Measurements from ENCODE around the gene TP53BP2.
A peak's percentile ranks its signal among the peaks of the same experiment; 100 is the strongest.
"Not testable (repeated sequence)": the region's sequence is repeated elsewhere in the genome, so short reads cannot be mapped to it uniquely, and the experiment has no call there.

Gene TP53BP2

DNA sequence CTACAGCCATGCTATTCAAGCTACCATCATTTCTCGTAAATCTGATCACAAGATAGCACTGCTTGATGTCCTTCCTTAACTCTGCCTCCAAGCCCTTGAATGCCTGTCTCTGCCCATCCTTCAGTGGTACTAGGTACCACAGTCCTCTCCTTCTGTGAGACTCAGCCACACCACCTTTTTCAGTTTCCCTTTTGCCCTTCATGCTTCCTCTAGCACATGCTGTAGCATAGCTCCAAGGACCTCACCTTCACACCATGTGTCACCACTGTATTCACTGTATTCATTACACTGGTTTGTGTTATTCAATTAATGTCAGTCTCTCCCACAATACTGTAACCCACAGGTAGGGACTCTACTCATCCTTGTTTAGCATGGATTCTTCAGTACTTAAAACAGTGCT is 8.0 kb upstream of the TP53BP2 start:
- no peak for DNase-seq (ENCODE audit: low spot score)

DNA sequence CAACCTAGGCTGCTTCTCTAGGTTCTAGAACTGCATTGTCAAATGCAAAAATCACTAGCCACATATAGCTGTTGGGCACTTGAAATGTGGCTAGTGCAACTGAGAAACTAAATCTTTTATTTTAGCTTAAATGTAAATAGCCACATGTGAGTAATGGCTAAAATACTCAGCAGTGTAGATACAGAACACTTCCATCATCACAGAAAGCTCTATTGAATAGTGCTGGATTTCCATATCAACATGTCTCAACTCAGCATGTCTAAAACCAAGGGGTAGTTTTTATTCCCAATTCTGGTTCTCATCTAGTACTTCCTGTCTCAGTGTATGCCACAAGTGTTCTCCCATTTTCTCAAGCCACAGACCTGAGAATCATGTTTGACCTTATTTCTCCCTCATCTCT is 7.5 kb upstream of the TP53BP2 start:
- no peak for DNase-seq (ENCODE audit: low spot score)

- no peak for DNase-seq (ENCODE audit: low spot score)
Observed at GRCh38 chr1:223852337-223852736, 6.6 kb upstream of the TP53BP2 start.

- no peak for DNase-seq (ENCODE audit: low spot score)
Observed at GRCh38 chr1:223849352-223850254, 3.9 kb upstream of the TP53BP2 start.

GRCh38 chr1:223848536-223848935 is 2.8 kb upstream of the TP53BP2 start:
- DNase-seq (ENCODE audit: low spot score): no peak

DNA sequence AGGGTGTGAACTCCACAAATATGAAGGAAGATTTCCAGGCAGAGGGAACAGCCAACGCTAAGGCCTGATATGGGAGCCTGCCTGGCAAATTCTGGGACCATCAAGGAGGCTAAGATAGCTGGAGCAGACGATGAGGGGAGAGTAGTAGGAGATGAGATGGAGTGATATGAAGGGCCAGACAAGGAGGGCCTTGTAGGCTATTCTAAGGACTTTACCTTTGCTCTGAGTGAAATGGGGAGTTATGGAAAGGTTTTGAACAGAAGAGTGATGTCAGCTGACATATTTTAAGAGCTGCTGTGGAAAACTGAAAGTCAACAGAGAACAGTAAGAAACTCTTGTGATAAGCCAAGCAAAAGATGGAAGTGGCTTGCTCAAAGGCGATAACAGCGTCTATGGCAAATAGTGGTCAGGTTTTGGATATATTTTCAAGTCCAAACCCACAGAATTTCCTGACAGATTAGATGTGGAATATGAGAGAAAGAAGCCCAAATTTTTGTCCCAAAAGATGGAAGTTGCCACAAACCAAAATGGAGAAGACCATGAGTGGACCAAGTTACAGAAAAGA is 2.1 kb upstream of the TP53BP2 start:
- DNase-seq (ENCODE audit: low spot score): no peak

DNA sequence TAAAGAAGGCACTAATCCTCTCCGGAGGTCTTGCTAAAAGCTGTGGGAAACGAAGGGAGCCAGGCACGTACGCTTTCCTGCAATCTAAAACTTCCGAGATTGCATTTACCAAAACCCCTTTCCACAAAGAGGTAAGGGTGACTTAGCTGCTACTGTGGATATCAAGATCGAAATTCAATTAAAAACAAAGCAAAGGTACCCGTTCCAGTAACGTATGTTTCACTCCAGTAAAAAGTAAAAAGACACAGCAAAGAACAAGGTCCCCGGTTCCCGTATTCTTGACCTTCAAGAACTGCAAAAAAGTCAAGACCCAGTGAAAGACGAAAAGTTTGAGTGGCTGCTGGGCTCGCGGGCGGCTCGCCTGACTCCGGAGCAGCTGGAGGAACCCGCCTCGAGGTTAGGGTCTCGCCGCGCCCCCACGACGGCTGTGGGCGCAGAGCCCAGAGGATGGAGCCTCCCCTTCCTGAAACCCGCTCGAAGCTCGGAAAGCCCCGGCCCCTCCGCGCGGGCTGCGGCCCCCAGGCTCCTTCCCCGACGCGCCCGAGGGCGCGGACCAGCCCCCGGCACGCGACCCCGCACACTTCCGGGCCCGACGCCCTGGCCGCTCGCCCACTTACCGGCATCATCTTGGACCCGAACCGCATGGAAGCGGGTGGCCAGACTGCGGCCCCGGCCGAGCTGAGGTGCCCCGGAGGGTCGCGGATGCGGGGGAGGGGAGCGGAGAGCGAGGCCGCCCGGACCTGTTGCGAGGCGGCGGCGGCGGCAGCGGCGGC is 524 bp downstream of the TP53BP2 start:
- DNase-seq (ENCODE audit: low spot score): peak; percentile 41

DNA sequence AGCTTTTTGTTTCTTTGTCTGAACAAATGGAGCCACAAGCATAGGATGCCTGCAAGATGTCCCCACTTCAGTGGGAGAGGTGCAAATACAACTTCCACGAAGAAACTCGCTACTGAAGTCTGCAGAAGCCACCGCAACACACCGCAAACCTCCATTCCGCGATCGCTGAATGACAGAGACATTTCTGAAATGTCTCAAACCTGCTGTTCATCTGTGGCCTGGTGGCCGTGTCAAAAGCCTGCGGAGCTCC is 1.0 kb downstream of the TP53BP2 start:
- DNase-seq (ENCODE audit: low spot score): peak; percentile 79

DNA sequence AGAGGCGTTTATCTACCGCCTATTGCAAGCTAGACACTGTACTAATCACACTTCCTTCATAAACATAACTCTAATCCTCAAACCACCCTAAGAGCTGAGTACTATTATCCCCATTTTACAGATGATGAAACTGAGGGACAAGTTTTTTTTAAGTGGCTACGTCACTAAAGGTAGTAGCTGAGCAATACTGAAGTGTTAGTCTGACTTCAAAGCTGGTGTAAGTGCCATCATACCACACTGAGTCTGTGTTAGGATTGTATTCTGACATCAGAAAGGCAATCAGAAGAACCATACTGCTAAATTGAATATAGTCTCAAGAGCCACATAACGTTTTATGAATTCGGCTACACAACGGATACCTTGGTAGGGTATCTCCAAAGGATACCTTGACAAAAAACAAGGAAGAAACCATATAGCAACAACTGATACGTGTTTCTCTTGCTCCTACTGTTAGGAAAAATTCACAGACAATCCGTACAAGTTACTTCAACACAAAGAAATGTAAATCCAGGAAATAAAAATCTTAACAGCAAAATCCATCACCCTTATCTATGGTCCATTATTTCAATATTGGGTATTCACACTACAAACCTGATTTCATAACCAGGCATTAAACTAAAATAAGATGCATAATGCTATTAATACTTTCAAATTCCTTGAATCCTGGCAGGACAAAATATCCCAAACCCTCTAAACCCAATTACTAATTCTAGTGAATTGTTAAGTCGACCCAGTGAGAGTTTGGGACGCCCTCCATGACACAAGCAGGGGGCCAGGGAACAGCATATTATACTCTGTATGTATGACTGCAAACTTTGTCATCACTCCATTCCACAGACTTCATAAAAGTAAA is 1.6 kb downstream of the TP53BP2 start:
- peak; percentile 62 for DNase-seq (ENCODE audit: low spot score)

DNA sequence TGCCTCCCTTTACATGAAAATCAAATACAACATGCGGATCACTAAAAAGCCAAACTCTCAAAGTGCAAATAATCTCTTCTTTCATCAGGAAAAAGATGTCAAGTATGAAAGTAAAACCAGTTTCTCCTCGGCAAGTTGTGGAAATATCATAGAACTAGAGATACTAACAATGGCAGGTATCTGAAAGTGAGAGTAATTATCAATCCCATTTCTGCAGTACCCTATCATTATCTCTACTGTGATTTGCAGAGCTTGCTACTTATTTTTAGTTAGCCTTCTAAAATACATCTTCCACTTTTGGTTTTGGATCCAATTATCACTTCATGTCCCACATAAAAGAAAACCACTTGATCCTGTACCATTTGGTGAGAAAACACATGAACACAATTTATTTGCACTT is 3.0 kb downstream of the TP53BP2 start:
- no peak for DNase-seq (ENCODE audit: low spot score)

DNA sequence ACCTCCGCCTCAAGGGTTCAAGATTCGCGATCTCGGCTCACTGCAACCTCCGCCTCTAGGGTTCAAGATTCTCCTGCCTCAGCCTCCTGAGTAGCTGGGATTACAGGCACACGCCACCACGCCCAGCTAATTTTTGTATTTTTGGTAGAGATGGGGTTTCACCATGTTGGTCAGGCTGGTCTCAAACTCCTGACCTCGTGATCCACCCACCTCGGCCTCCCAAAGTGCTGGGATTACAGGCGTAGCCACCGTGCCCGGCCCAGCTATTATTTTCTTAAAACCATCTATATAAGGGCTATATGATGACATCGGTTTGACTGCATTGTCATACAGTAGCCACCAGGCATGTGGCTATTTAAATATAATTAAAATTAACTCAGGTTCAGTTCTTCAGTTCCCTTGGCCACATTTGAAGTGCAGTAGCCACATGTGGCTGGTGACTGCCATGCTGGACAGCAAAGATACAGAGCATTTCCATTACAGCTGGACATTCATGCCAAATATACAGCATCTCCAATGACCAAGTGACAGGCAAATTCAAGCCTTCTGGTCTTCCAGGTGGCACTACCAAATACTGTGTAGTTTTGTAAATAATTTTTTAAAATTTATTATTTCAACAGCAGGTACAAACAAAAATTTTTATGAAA is 3.6 kb downstream of the TP53BP2 start:
- not testable (repeated sequence) for DNase-seq (ENCODE audit: low spot score)

DNA sequence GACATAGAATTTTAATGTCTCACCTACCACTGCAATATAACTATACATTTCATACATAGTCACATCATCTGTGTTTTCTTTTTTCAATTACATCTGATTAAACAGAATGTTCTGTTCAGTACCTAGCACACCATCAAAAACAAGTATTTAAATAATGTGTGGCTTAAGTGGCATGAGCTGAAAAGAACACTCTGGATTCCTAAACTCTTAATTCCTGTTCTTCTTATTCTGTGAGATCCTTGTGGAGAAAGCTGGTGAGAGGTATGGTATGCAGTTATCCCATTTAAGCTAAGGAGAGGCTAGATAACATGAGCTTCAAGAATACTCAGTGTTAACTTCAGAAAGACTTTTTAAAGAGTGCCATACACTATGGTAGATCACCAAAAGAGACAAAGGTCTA is 5.5 kb downstream of the TP53BP2 start:
- DNase-seq (ENCODE audit: low spot score): no peak

GRCh38 chr1:223838125-223838854 is 7.5 kb downstream of the TP53BP2 start:
- no peak for DNase-seq (ENCODE audit: low spot score)

GRCh38 chr1:223837687-223838086 is 8.1 kb downstream of the TP53BP2 start:
- no peak for DNase-seq (ENCODE audit: low spot score)

DNA sequence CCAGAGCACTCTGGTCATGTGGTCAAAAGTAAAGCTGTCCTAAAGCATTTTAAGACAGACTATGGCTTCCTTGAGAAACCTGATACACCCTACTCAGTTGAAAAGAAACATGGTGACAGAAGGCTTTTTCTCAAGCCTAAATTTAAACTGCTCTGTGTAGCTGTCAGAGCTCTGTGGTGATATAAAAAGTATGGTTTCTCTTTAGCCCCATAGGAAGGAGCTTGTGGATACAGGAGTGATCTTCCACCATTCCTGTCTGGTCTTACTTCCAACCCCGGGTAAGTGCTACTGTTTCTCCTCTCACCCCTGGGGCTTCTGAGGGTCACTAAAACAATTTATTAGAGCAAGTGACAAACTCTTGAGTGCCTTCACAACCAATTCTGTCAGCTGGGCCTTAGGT is 8.5 kb downstream of the TP53BP2 start:
- DNase-seq (ENCODE audit: low spot score): no peak

DNA sequence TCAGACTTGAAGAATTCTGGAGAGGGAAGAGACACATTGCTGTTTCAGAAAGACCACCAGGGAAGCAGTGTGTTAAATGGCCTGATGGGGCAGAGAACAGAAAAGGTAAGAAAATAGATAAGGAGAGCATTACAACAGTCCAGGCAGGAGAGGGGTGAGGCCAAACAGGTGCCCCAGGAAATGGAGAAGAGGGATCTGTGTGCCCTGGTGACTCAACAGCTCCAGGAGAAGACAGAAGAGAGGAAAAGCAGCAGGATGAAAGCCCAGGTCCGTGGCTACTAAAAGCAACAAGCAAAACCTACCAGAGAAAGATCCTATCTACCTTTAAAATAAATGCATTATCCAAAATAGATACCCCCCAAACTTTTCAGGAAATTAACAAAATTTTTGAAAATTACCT is 9.2 kb downstream of the TP53BP2 start:
- DNase-seq (ENCODE audit: low spot score): no peak

GRCh38 chr1:223835754-223836153 is 10.0 kb downstream of the TP53BP2 start:
- no peak for DNase-seq (ENCODE audit: low spot score)

DNA sequence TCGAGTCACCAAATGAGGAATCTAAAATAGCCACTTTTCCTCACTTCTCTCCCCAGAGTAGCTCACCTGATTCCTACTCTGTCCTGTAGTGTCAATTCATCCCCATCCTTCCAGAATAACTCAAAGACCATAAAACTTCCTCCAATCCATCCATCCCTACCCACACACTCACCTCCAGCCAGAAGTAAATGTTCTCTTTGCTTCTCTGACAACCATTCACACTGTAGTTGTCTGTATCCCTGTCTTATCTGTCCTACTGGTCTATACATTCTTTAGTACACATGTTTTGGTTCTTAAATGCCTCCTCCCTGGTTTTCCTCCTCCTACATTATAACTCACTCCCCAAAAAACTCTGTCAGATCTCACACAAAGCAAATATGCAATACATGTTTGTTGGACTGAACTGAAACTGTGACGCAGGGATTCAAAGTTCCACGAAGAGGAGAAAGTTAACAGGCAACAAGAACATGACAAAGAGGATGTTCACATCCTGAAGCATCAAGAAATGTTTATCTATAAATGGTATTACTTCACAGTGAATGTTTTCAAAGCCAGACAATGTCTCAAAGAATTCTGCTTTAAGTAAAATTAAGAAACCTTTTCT is 11.0 kb downstream of the TP53BP2 start:
- DNase-seq (ENCODE audit: low spot score): peak; percentile 62

DNA sequence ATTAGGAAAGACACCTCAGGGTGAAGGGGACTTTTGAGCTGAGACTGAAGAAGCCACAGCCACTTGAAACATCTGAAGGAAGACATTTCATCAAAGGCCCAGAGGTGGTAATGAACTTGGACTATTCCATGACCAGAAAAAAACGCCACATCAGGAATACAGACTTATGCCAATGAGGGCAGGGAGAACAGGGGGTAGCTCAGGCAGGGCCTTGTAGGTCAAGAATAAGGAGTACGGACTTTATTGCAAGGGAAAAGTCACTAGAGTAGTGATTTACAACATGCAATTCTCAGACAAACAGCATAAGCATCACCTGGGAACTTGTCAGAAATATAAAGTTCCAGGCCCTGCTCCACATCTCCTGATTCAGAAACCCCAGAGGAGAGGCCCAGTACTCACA is 11.8 kb downstream of the TP53BP2 start:
- DNase-seq (ENCODE audit: low spot score): no peak

- peak; percentile 49 for DNase-seq (ENCODE audit: low spot score)
Observed at GRCh38 chr1:223832637-223832943, 13.2 kb downstream of the TP53BP2 start.
